Vein endothelial cell (primary cell): Measurements from ENCODE around the gene CEMIP. TPM values are rescaled to one million over a fixed set of nuclear protein-coding genes. Genes with fewer than 3 reads are reported as not detected.

ENCODE experiments used
- small RNA-seq: library from RNA; depleted of rRNA; stranded (forward); fragments of <200 nt; gene quantifications from one replicate; pipeline ENCODE3, GENCODE V24; 2012
- total RNA-seq: library from RNA; depleted of rRNA; stranded (reverse); fragments of >200 nt; gene quantifications from 2 replicates; pipeline ENCODE4 v1.2.3, GENCODE V29; 2012

The CEMIP gene, protein sequence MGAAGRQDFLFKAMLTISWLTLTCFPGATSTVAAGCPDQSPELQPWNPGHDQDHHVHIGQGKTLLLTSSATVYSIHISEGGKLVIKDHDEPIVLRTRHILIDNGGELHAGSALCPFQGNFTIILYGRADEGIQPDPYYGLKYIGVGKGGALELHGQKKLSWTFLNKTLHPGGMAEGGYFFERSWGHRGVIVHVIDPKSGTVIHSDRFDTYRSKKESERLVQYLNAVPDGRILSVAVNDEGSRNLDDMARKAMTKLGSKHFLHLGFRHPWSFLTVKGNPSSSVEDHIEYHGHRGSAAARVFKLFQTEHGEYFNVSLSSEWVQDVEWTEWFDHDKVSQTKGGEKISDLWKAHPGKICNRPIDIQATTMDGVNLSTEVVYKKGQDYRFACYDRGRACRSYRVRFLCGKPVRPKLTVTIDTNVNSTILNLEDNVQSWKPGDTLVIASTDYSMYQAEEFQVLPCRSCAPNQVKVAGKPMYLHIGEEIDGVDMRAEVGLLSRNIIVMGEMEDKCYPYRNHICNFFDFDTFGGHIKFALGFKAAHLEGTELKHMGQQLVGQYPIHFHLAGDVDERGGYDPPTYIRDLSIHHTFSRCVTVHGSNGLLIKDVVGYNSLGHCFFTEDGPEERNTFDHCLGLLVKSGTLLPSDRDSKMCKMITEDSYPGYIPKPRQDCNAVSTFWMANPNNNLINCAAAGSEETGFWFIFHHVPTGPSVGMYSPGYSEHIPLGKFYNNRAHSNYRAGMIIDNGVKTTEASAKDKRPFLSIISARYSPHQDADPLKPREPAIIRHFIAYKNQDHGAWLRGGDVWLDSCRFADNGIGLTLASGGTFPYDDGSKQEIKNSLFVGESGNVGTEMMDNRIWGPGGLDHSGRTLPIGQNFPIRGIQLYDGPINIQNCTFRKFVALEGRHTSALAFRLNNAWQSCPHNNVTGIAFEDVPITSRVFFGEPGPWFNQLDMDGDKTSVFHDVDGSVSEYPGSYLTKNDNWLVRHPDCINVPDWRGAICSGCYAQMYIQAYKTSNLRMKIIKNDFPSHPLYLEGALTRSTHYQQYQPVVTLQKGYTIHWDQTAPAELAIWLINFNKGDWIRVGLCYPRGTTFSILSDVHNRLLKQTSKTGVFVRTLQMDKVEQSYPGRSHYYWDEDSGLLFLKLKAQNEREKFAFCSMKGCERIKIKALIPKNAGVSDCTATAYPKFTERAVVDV (N-terminal part only)
- total RNA-seq = 0.19 and 0.33 TPM in 2 replicates

DNA sequence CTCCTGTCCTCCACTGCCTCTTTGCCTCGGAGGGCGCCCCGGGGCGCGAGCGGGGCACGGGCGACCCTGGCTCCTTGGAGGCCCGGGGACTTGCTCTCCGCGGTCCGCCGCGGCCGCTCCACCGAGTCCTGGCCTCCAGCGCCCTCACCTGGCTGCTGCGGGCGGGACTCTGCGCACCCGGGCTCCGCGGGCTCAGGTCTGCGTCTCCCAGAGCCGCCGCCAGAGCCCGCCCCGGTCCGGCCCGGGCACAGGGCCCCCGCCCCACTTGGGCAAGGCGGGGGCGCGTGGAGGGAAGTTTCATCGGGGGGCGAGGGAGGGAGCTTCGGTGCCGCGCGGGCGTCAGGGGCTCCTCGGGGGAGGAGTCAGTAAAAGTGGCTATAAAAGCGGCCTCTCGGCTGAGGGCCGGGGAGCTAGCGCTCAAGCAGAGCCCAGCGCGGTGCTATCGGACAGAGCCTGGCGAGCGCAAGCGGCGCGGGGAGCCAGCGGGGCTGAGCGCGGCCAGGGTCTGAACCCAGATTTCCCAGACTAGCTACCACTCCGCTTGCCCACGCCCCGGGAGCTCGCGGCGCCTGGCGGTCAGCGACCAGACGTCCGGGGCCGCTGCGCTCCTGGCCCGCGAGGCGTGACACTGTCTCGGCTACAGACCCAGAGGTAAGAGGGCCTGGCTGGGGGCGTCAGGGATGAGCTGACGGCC lies at the start of gene CEMIP:
Gene CEMIP, plus strand, starts transcription at position 407 of the 694 bp plus-strand sequence. CDS start 94,510 bp downstream, outside the sequence.

DNA sequence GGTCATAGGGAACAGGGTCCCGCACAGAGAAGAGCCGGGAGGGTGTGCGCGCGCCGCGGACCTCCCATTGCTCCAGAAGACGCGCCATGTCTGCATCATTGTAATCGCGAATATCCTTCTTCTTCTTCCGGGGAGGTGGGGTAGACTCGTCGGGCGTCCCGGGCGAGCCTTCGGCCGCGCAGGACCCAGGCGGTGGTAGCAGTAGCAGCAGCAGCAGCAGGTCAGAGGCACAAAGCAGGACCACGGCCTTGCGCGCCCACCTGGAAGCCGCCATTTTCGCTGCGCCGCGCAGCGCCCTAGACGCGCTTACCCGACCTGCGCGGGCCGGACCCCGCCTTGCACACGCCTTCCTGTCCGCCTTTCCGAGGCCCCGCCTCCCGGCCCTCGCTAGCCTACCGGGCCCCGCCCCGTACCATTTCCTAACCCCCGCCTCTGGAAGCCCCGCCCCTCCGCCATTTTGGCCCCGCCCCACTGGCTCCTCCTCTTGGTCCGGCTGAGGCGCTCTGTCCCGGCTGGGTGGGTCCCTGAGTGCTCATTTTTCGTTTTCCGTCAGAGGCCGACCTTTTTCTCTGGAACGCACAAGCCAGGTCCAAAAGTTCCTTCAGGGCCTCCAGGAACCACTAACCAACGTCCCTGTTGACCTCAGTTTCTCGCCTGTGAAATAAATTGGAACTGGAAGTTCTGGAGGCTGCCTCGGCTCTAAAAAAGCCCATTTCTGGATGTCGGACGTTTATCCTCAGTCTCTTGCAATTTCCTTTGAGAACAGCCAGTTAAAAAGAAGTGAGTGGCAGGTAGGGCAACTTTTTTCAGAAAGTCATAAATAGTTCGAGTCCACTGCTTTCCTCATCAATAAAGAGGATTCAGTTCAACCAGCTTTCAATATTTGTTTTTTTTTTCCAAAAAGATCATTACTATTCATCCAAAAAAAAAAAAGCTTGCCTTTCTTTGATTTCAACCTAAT lies 210.6 kb downstream of the CEMIP start, which contains the start of gene MESD:
Gene MESD, minus strand, starts transcription at position 302 of the 961 bp plus-strand sequence. Its CDS starts 28 bp downstream, at position 274.

DNA sequence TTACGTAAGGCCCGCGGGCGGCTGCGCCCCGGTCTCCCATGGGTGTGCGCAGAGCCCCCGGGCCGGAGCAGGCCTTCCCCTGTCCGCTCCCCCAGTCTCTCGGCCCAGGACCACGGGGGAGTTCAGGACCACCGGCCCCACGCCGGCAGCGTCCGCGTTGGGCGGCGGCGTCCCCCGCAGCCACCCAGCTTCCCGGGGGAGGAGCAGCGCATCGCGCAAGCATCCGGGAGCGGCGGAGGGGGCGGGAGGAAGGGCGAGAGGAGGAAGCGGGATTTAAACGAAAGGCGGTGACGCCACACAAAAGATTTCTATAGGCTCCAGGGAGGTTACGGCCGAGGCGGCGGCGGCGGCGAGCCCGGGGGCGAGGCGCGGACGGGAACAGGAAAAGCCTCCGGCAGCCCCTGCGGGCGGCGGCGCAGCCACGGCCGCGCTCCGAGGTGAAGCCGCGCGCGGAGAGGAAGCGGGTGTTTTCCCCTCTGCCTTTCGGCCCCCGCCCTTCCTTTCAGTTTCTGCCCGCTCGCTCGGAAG lies 221.5 kb downstream of the CEMIP start, which contains the start of gene TLNRD1:
Gene TLNRD1, plus strand, starts transcription at position 300 of the 528 bp plus-strand sequence. CDS start 1,349 bp downstream, outside the sequence.

Small RNAs within 50 kb of the gene (small RNA-seq; reads per million reads assigned to genes)
- gene MIR4514 = not detected
- 0.27 reads per million, percentile 4 among the genes with 10 or more reads in this experiment for gene MIR549A

Other genes starting within 250 kb of the CEMIP start
- 6.5 and 8.6 TPM in 2 replicates for gene ABHD17C, start 84.1 kb upstream of the CEMIP start, total RNA-seq
- gene MESD, start 210.4 kb downstream of the CEMIP start, total RNA-seq = 17.0 and 18.5 TPM in 2 replicates
- gene TLNRD1, start 221.6 kb downstream of the CEMIP start, total RNA-seq = 29.9 and 33.3 TPM in 2 replicates